H1 (cell line): Measurements from ENCODE around the gene EXT2. TPM values are rescaled to one million over a fixed set of nuclear protein-coding genes. Genes with fewer than 3 reads are reported as not detected.
A peak's percentile ranks its signal among the peaks of the same experiment; 100 is the strongest.

Experiments used
- CTCF ChIA-PET: fragments of 300-600 bp; sonication (Branson Sonifier 250); formaldehyde crosslinking; loops from one replicate; lab custom pipeline; 2021; ENCODE audit not compliant: partially characterized antibody; lab: Charles Lee
- POLR2A ChIA-PET: fragments of 300-600 bp; sonication (Branson Sonifier 250); formaldehyde crosslinking; loops from one replicate; lab custom pipeline; 2021; ENCODE audit warnings: inconsistent platforms; ENCODE audit not compliant: partially characterized antibody; lab: Charles Lee
- DNase-seq, 2 experiments: peaks; one replicate each; pipeline versions ENCODE4 v3.0.0 to v3.0.0-alpha.2; 2010 to 2022; ENCODE audit warnings: low spot score in 2 of 2, low read depth in 1 of 2, mixed read lengths in 1 of 2
- FAIRE-seq: peaks from 2 replicates; lab custom pipeline; 2011; peaks lifted over from hg19 to GRCh38; lab: Jason Lieb, UNC
- H2AFZ ChIP-seq: 2 replicates; pipeline ENCODE4 v1.8.1; 2012; ENCODE audit warnings: low read length, inconsistent platforms
- H2AK5ac ChIP-seq: 2 replicates; pipeline ENCODE4 v1.6.1; 2013; ENCODE audit warnings: low read depth, low read length
- H2BK120ac ChIP-seq: replicated peaks from 2 replicates; pipeline ENCODE3; 2013; ENCODE audit warnings: low read depth, low read length, inconsistent platforms
- H2BK12ac ChIP-seq: 2 replicates; pipeline ENCODE4 v1.6.1; 2013; ENCODE audit warnings: low read depth, low read length
- H2BK15ac ChIP-seq: 2 replicates; pipeline ENCODE4 v1.6.1; 2013; ENCODE audit warnings: low read length
- H2BK20ac ChIP-seq: 2 replicates; pipeline ENCODE4 v1.6.1; 2013; ENCODE audit warnings: low read length
- H2BK5ac ChIP-seq: 2 replicates; pipeline ENCODE4 v1.6.1; 2013; ENCODE audit warnings: low read depth, low read length
- H3K14ac ChIP-seq: 2 replicates; pipeline ENCODE4 v1.6.1; 2013; ENCODE audit warnings: inconsistent platforms; ENCODE audit not compliant: insufficient read length
- H3K18ac ChIP-seq: 2 replicates; pipeline ENCODE4 v1.6.1; 2013; ENCODE audit warnings: low read length; ENCODE audit errors: extremely low read depth
- H3K23ac ChIP-seq: 2 replicates; pipeline ENCODE4 v1.6.1; 2013; ENCODE audit warnings: inconsistent platforms; ENCODE audit not compliant: insufficient read length
- H3K23me2 ChIP-seq: 2 replicates; pipeline ENCODE4 v1.6.1; 2013; ENCODE audit warnings: low read depth, low read length
- H3K27ac ChIP-seq: 2 replicates; pipeline ENCODE4 v1.6.1; 2011; ENCODE audit warnings: low read depth, low read length, inconsistent platforms
- H3K27me3 ChIP-seq, 4 experiments: replicated peaks in 1 of 4; 1 replicate in 1 of 4; 2 replicates in 3 of 4; pipeline versions ENCODE4 v1.6.1 to v1.8.1; 2011 to 2013; ENCODE audit warnings: low read length in 3 of 4, mild to moderate bottlenecking in 3 of 4, inconsistent platforms in 2 of 4, mixed read lengths in 2 of 4, moderate library complexity in 1 of 4; ENCODE audit not compliant: control insufficient read depth in 3 of 4, insufficient read depth in 3 of 4; ENCODE audit errors: extremely low read depth in 1 of 4
- H3K36me3 ChIP-seq, 4 experiments: 2 replicates each; pipeline versions ENCODE4 v1.6.1 to v1.8.1; 2011 to 2013; ENCODE audit warnings: mild to moderate bottlenecking in 4 of 4, low read length in 3 of 4, moderate library complexity in 2 of 4, control low read depth in 1 of 4, inconsistent platforms in 1 of 4; ENCODE audit not compliant: insufficient read depth in 4 of 4, control insufficient read depth in 2 of 4
- H3K4ac ChIP-seq: replicated peaks from 2 replicates; pipeline ENCODE3; 2013; ENCODE audit warnings: low read length, low read depth, mixed read lengths, inconsistent platforms; ENCODE audit not compliant: insufficient read length
- H3K4me1 ChIP-seq, 4 experiments: replicated peaks in 1 of 4; 1 replicate in 1 of 4; 2 replicates in 3 of 4; pipeline versions ENCODE4 v1.6.1 to v1.8.1; 2011 to 2013; ENCODE audit warnings: low read length in 3 of 4, inconsistent platforms in 2 of 4, mixed read lengths in 1 of 4; ENCODE audit not compliant: insufficient read depth in 4 of 4, control insufficient read depth in 3 of 4
- H3K4me2 ChIP-seq, 2 experiments: 2 replicates each; pipeline versions ENCODE4 v1.6.1 to v1.8.1; 2011 to 2013; ENCODE audit warnings: low read depth in 2 of 2, low read length in 2 of 2, control low read depth in 1 of 2, inconsistent platforms in 1 of 2, mild to moderate bottlenecking in 1 of 2; ENCODE audit not compliant: insufficient read depth in 1 of 2
- H3K4me3 ChIP-seq, 4 experiments: fragments of 200-600, 300-600 bp in 1 of 4; sonication (generic), shearing (Covaris generic), sonication (Bioruptor Twin) in 1 of 4; 2 replicates each; pipeline versions ENCODE4 v1.5.1 to v1.8.1; 2011 to 2016; ENCODE audit warnings: low read length in 4 of 4, low read depth in 3 of 4, control low read depth in 2 of 4, inconsistent platforms in 2 of 4, mild to moderate bottlenecking in 2 of 4, mixed read lengths in 1 of 4, moderate library complexity in 1 of 4; ENCODE audit not compliant: insufficient read depth in 2 of 4; ENCODE audit errors: extremely low read depth in 1 of 4
- H3K56ac ChIP-seq: replicated peaks from 2 replicates; pipeline ENCODE3; 2013; ENCODE audit warnings: low read depth, mild to moderate bottlenecking, mixed read lengths, low read length, inconsistent platforms; ENCODE audit not compliant: insufficient read length
- H3K79me1 ChIP-seq: 2 replicates; pipeline ENCODE4 v1.6.1; 2013; ENCODE audit warnings: low read depth, low read length, control low read depth
- H3K79me2 ChIP-seq, 2 experiments: 2 replicates each; pipeline versions ENCODE4 v1.6.1 to v1.8.1; 2012 to 2013; ENCODE audit warnings: low read length in 2 of 2, mild to moderate bottlenecking in 2 of 2, inconsistent platforms in 1 of 2; ENCODE audit not compliant: insufficient read depth in 2 of 2, control insufficient read depth in 1 of 2
- H3K9ac ChIP-seq, 4 experiments: replicated peaks in 1 of 4; 1 replicate in 1 of 4; 2 replicates in 3 of 4; pipeline versions ENCODE4 v1.6.1 to v1.8.1; 2011 to 2013; ENCODE audit warnings: low read depth in 3 of 4, low read length in 3 of 4, control low read depth in 2 of 4, mild to moderate bottlenecking in 2 of 4, moderate library complexity in 2 of 4, inconsistent platforms in 1 of 4; ENCODE audit errors: extremely low read depth in 1 of 4
- H3K9me3 ChIP-seq, 2 experiments: 2 replicates each; pipeline versions ENCODE4 v1.6.1 to v1.8.1; 2012 to 2013; ENCODE audit warnings: mild to moderate bottlenecking in 2 of 2, moderate library complexity in 2 of 2, control low read depth in 1 of 2, inconsistent platforms in 1 of 2, low read depth in 1 of 2, low read length in 1 of 2, mixed read lengths in 1 of 2; ENCODE audit not compliant: insufficient read depth in 2 of 2
- H4K20me1 ChIP-seq, 2 experiments: replicated peaks in 1 of 2; 2 replicates each; pipeline versions ENCODE3 to v1.8.1; 2011 to 2013; ENCODE audit warnings: inconsistent platforms in 2 of 2, low read length in 2 of 2, mild to moderate bottlenecking in 1 of 2; ENCODE audit not compliant: insufficient read depth in 2 of 2, control insufficient read depth in 1 of 2
- H4K5ac ChIP-seq: 2 replicates; pipeline ENCODE4 v1.6.1; 2013; ENCODE audit warnings: low read length, low read depth, mixed read lengths, inconsistent platforms; ENCODE audit not compliant: insufficient read length
- H4K8ac ChIP-seq: 2 replicates; pipeline ENCODE4 v1.8.0; 2013; ENCODE audit warnings: mild to moderate bottlenecking, moderate library complexity, low read length, inconsistent platforms; ENCODE audit not compliant: insufficient read depth; ENCODE audit errors: extremely low read depth
- H4K91ac ChIP-seq: replicated peaks from 2 replicates; pipeline ENCODE3; 2013; ENCODE audit warnings: low read length, mixed read lengths, inconsistent platforms; ENCODE audit not compliant: insufficient read length
- ASH2L ChIP-seq: fragments of 200-600, 300-600 bp; sonication (generic); IDR thresholded peaks from one replicate; pipeline ENCODE4 v1.7.1; 2017; ENCODE audit warnings: low read length
- CTCF ChIP-seq, 3 experiments: IDR thresholded peaks; 1 replicate in 2 of 3; 2 replicates in 1 of 3; pipeline versions ENCODE4 v1.5.1 to v1.6.1; 2011; ENCODE audit warnings: low read length in 3 of 3, mild to moderate bottlenecking in 3 of 3, inconsistent platforms in 2 of 3, low read depth in 1 of 3, moderate library complexity in 1 of 3; ENCODE audit not compliant: insufficient read depth in 1 of 3; ENCODE audit errors: control extremely low read depth in 1 of 3
- WGBS, 2 experiments: shearing (Covaris generic) in 1 of 2; methylation state at CpG; one replicate each; pipeline versions ENCODE4 v1.1.6 to v1.1.7; 2013 to 2015; ENCODE audit warnings: low lambda C conversion rate in 2 of 2, mixed read lengths in 2 of 2, inconsistent platforms in 1 of 2, low coverage in 1 of 2, missing lambda C conversion rate in 1 of 2; ENCODE audit not compliant: insufficient replicate concordance in 2 of 2, insufficient coverage in 1 of 2, insufficient read length in 1 of 2; ENCODE audit errors: extremely low coverage in 1 of 2, missing lambda C conversion rate in 1 of 2; 5-methylcytosine and 5-hydroxymethylcytosine counted together
- polyA plus RNA-seq, 7 experiments: library from polyadenylated mRNA; depleted of rRNA in 3 of 7; stranded (reverse) in 5 of 7; unstranded in 2 of 7; fragments of >200 nt in 5 of 7; fragments of 200-250 nt in 2 of 7; gene quantifications; 1 replicate in 5 of 7; 2 replicates in 1 of 7; 4 replicates in 1 of 7; pipeline versions ENCODE4 v1.2.1 to v1.2.3, GENCODE V29; 2011 to 2013; ENCODE audit warnings: missing spikeins in 2 of 7, mixed read lengths in 2 of 7
- total RNA-seq: library from RNA; stranded (reverse); fragmentation: NEBNext Ultra II Directional; extraction: Animal tissue kit (Norgen Biotek cat#: 25700); gene quantifications from 2 replicates; pipeline ENCODE4 v1.2.1, GENCODE V29; 2021

EXT2 gene
- total and polyA plus RNA-seq, 2 of the 8 experiments (the other 6 are each of a cell fraction or from before 2014, with no cell fraction given): 29.8 to 42.8 TPM

- H3K27ac ChIP-seq: no peak overlapping the region
- no peaks in the 10 kb centered on the region for H3K9me3 ChIP-seq
- ChIA-PET POLR2A (interaction anchor here (0.6 to 0.8 kb wide), 2 partner anchors 21 to 29 kb away, joined by 3 read pairs; no protein-coding TSS in a partner anchor), CTCF (interaction anchor here (0.7 to 4.2 kb wide), 7 partner anchors 9 to 378 kb away, joined by 3 to 20 read pairs (median 13); no protein-coding TSS in a partner anchor)
- no peak overlapping the region for H4K5ac ChIP-seq
- no peaks in the 10 kb centered on the region; a peak in 2 of 7 replicates for H3K4me1 ChIP-seq
- 0 out of 2 replicates have a peak overlapping the region, but pooled peaks have one; percentile 10 for H2BK15ac ChIP-seq
- H2AFZ ChIP-seq: no peak overlapping the region
- no peak overlapping the region for H3K14ac ChIP-seq
- H3K79me1 ChIP-seq: no peaks in the 10 kb centered on the region
- H4K20me1 ChIP-seq: no peaks in the 10 kb centered on the region
- no peak overlapping the region for H4K91ac ChIP-seq
- DNase-seq: no peak
- no peaks in the 10 kb centered on the region for H3K79me2 ChIP-seq
- no peak overlapping the region for H3K23ac ChIP-seq
- no peak overlapping the region for H2AK5ac ChIP-seq
- WGBS, 2 experiments: 88% methylated on average over 8 of the region's 8 CpGs; no CpG with 5 or more reads in 1 of the 2 experiments
- H4K8ac ChIP-seq: no peak overlapping the region; the same call in 1 of the 2 replicates
- H3K36me3 ChIP-seq: no peaks in the 10 kb centered on the region
- H3K4me3 ChIP-seq: no peak overlapping the region
- no peak overlapping the region for H3K56ac ChIP-seq
- no peak overlapping the region for H2BK120ac ChIP-seq
- H3K18ac ChIP-seq: no peak overlapping the region
- no peak overlapping the region for H2BK12ac ChIP-seq
- H3K9ac ChIP-seq: no peak overlapping the region
- TF ChIP-seq ASH2L: no peak
- TF ChIP-seq CTCF (IDR thresholded peaks at IDR 0.05; ENCODE audit: control extremely low read depth in 1 of 3, insufficient read depth in 1 of 3, low read depth in 1 of 3, low read length in 3 of 3): no peak
- TF ChIP-seq, all 59 proteins: peak for 0
- H3K4me2 ChIP-seq: no peak overlapping the region
- no peak overlapping the region for H3K4ac ChIP-seq
- H2BK20ac ChIP-seq: peak overlapping the region; percentile 80; the same call in 1 of the 2 replicates
- no peak overlapping the region for H2BK5ac ChIP-seq
- no peaks in the 10 kb centered on the region for H3K23me2 ChIP-seq
- no peaks in the 10 kb centered on the region for H3K27me3 ChIP-seq
- no peak for FAIRE-seq
Measured at GRCh38 chr11:44267750-44268613, 172.5 kb downstream of the EXT2 start.
